CD4-positive, alpha-beta T cell treated with Interleukin-21 for 1 hour (primary cell): ENCODE results near the gene PNKP.
A peak's percentile ranks its signal among the peaks of the same experiment; 100 is the strongest.

Experiments
- DNase-seq: peaks from one replicate; pipeline ENCODE4 v3.0.0-alpha.2; 2020

PNKP gene

DNA sequence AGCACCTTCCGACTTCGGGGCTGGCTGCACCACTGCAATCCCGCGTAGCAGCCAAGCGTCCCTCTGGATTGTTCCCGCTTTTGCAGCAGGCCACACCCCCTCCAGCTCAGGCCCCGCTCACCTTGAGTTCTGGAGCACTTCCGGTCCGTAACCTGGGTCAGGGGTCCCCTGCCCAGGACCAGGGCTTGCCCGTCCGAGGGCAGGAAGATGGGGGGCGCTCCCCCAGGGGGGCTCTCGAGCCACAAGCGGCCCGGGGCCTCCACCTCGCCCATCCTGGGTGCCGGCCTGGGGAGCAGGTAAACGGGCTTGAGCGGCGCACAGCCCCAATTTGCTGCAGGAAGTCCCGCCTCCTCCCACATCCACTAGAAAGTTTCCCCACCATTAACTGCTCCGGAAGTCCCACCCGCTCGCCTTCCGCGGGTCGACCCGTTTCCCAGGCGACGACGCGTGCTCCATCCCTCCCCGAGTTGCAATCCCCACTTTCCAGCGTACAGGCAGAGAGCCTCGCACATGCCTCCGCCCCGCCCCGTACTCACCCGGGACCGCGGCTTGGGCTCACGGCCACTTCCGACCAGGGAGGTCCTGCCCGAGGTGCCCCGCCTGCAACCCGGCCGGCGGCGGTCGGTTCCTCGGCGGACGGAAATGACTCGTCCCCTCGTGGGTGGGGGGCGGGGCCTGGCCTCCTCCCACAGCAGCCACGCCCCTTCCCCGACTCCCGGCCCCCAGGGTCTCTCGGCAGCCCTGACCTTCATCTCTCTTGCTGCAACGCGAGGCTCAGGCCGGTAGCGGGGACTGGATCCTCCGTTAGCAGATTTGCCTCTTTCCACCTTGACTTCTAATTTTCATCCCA, at the start of gene PNKP:
Gene PNKP (minus strand): TSS at position 644 of the 850 bp plus-strand sequence. CDS start 372 bp downstream, at position 272.
- DNase-seq, result peak; percentile 89

DNA sequence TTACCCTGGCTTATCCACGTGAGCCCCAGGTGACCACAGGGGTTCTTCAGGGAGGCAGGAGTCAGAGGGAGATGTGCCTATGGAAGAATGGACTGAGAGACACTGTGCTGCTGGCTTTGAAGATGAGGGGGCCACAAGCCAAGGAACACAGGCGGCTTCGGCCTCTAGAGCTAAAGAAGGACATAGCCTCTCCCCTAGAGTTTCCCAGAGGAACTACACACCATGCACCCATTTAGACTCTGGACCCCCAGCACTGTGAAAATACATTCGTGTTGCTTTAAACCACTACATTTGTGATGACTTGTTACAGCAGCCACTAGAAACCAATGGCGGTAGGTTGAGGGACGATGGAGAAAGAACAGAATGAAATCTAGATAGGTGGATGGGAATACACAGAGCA, 47.9 kb upstream of the PNKP start:
- no peak for DNase-seq

DNA sequence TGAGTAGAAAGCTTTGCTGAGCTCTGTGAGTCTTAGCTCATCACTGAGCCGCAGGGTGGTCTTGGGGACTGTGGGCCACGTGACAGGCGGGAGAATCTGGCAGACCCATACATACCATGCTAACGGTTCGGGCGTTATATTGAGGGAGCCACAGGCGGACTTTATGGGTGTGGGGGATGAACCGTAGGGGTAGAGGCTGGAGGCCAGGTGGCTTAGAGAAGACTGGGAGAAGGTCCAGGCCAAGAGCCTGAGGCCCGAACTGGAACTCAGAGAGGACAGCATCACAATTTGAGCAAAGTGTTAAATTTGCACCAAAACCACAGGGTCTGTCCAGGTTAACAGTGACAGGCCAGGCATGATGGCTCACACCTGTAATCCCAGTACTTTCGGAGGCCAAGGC, 46.3 kb upstream of the PNKP start:
- DNase-seq, result no peak

DNA sequence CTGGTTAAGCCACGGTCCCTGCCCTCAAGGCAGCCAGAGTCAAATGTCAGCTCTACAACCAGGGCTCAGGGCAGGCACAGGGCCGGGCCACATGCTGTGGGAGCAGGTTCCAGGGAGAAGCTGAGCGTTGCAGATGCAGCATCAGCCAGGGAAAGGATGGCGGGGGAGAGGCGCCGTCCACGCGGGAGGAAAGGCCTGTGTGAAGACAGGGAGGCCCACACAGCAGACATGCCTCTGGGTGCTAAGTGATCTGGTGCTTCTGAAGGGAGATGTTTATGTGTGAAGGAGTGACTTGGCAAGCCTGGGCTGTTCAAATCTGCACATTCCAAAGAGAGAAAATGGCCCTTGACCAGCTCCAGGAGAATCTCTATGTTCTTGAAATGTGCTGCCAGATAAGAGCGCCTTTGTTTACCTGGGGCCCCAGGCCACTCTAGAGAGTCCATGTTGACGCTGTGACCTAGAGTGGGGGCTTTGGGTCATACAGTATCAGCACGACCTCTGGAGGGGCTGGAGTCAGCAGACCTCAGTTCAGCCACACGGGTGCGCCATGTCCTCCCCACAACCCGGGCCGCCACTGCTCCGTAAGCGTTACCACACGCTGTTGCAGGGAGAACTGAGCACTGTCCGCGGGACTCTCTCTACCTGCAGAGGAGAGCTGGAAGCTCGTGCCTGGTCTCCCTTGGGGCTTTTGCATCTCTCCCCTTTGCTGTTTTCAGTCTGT, 45.7 kb upstream of the PNKP start:
- DNase-seq, result no peak

DNA sequence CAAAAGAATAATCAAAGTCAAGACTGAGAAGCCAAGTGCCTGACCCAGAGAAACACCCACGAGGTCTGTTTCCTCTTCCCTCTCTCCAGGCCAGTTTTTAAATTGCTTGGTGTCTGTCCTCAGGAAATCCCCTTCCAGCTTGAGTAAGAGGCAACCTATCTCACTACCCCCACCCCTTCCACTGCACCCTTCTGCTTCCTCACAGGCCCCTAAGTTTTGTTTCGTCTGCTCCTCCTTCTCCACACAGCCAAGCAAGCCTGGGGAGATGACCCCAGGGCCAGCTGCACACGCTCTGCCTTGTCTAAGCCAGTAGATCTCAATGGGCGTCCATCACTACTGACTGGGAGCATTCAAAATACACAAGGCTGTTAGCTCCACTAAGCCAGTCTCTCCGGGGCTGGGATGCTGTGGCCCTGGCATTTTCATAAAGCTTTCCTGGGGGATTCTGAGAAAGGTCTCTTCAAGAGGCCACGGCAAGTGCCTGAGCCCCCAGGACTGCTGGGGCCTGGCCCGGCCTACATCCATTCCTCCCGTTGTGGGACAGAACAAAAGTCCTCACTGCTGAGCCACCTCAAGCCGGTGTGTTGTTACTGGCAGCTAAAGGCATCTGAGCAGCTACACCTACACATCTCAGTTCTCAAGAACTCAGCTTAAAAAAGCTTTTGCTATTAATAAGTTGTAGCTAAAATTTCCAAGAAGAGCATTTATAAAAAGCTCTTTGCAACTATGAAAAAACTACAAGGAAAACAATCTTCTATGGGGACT, 44.2 kb upstream of the PNKP start:
- peak; percentile 45 for DNase-seq

DNA sequence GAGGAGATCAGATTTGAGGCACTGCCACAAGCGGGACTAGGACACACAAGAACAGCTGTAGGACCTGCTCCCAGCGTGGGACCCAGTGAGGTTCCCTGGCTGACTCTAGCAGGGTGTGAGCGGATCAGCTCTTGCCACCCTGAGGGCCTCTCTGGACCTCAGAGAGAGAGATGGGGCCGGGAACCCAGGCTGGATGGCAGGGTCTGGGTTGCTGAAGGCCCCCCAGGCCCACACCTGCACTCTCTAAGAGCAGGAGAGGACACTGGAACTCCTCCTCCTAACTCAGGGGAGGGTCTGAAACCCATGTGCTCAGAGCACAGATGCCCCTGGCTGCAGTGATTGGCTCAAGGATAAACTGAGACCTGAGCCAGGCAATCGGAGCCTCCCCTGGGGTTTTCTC, 42.8 kb upstream of the PNKP start:
- DNase-seq, result no peak

DNA sequence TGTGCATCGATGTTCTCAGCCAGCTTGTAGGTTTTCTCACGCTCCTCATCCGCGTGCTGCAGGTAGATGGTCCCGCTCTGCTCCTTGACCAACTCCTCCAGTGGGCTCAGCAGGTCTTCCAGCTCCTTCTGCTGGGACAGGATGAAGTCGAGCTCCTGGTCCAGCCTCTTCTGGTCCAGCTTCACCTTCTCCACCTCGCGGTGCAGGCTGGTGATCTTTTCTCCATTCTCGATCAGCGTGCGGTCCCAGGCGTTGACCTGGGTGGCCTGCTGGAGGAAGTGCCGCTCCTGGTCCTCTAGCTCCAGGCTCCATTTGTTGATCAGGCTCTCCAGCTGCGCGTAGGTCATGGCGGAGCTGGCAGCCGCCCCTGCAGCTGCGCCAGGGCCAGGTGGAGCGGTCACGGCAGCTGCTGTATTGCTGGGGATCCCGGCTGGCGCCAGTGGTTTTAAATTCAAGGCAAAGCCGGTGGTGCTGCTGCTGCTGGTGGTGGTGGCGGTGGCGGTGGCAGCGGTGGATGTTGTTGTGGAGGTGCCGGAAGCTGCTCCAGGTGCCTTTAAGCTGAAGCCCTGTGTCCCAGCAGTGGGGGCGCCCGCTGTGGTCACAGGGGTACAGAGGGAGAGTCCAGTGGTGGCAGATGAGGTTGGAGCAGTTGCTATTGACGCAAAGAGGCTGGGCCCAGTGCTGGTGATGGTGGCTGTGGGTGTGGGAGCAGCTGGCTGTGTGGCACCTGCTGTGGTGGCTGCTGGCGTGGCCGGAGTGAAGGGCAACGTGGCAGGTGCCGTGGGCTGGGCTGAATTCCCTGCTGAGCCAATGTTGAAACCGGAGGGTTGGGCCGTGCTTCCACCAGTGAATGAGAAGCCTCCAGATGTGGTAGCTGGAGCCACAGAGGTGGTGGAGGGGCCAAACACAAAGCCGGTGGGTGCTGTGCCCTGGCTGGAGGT, 41.4 kb upstream of the PNKP start:
- no peak for DNase-seq

DNA sequence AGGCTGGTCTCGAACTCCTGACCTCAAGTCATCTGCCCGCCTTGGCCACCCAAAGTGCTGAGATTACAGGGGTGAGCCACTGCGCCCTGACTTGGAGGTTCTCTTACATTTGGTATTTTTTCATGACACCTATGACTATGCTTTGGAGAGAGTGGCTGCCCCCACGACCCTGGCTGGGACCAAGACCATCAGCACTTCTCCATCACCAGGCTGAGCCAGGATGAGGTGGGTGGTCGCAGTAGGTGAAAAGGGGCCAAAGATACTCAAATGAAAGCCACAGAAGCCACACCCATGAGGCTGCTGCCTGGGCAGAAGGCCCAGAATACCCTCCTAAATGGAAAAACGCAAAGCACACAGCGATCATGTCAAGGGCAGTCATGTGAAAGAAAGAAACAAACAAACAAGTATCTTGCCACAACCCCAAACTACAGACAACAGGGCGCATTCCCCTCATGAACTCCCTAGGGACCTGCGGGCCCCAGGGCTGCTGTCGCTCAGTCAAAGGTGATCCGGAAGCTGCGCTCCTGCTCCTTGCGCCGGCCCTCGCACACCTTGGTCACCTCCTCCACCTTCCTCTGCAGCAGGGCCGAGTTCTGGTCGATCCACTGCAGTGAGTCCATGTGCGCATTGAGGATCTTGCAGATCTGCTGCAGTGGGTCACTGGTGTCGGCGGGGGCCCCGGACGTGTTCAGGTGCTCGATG, 40.5 kb upstream of the PNKP start:
- DNase-seq, result no peak

DNA sequence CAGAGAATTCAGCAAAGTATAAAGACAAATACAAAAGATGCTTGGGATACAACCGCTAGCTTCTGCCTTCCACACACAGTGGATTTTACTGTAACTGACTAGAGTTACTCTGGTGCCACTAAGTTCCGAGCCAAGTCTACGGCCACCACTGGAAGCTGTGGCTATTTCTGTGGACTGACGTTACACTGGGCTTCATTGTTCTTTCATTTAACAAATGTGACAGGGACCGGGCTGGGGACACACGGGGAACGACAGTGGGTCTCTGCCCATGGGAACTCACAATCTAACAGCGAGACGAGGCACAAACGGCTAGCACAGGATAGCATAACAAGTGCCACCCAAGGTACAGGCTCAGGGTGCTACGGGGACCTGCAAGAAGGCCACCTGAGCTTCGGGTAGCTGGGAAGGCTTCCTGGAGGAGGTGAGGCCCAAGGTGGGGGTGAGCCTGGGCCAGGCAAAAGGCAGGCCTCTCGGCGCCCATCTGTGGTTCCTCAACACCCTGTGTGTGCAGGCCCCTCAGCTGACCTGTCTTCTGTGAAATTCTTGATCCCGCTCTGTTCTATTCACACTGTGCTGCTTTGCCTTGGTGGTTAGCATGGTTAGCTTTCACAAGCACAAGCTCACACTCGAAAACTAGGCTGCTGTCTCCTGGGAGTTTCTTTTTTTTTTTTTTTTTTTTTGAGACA, 39.6 kb upstream of the PNKP start:
- DNase-seq, result no peak

DNA sequence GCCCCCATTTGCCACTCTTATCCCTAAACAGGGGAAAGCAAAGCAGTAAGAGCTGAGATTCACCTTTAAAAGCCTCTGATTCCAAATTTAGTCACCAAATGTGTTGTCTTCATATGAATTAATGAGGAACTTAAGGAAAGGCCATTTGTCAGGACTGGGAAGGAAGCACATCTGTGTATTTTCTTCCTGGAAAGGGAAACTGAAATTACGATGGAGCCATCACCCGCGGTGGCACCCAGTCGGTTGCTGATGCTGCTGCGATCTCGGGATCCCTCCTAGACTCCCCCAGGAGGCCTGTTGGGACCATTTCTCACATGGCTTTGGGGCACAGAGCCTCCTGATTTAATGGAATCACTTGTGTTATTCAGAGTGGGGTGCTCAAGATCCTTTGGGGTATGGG, 36.8 kb upstream of the PNKP start:
- no peak for DNase-seq

DNA sequence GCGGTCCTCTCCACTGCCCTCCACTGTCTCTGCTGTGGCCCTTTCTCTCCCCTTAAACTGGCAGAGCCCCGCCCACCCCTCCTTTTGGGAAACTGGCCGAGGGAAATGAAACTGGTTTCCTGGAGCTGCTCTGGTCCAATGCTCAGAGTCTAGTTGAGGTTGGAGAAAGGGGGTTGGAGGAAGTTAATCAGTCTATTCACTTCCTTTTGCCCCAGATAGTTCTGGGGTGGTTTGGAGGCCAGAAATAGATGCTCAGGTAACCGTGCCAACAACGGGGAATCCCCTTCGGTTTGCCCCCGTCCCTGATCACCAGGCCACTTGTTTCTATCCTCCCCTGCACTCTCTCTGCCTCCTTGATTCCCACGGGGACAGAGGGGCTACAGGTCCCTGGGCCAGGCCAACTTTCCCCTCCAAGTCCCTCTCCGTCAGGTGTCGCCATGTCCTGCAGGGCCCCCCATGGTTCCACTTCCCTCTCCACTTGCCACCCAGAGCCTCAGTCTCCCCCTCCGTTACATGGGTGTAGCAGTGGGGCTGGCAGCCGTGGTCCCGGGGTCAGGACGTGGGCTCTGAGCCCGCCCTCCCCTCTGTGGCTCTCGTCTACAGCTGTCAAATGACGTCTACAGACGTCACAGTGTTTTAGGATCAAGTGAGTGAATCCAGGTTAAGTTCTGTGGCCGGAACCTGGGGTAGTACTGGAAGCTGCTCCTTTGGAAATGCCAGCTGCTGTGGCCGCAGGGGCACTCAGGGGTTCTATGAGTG, 29.7 kb upstream of the PNKP start, which contains the start of gene IL4I1:
Gene IL4I1 (minus strand): TSS at position 25 of the 759 bp plus-strand sequence. CDS start 727 bp downstream, outside the sequence.
- DNase-seq, result peak; percentile 90

DNA sequence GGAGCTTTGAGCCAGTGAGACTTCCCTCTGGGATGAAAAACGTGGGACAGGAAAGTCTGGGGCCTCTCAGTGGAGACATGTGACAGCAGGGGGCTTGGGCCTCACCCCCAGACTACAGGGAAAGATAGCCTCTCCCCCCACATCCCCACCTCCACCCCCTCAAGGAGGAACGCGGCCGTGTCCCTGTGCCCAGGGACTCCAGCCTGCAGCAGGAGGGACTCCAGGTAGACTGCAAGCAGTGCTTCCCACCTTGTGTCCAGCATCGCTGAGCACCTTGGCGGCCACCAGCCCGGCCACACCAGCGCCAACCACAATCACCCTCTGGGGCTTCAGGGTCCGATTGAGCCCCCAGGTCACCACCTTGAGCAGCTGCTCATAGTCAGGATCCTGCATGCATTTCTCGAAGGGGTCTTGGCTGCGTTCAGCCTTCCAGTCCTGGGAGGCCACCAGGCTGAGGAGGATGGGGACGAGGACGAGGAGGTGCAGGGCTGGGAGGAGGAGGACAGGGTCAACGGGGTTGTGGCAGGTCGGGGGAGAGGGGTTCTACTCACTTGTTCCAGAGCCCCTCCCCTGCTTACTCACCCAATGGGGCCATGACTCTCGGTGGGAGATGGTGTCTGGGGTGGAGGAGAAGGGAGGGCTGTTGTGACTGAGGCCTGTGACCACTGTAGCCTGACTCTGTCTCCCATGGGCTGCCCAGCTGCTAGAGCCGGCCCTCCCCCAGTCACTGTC, 28.4 kb upstream of the PNKP start:
- DNase-seq, result no peak

DNA sequence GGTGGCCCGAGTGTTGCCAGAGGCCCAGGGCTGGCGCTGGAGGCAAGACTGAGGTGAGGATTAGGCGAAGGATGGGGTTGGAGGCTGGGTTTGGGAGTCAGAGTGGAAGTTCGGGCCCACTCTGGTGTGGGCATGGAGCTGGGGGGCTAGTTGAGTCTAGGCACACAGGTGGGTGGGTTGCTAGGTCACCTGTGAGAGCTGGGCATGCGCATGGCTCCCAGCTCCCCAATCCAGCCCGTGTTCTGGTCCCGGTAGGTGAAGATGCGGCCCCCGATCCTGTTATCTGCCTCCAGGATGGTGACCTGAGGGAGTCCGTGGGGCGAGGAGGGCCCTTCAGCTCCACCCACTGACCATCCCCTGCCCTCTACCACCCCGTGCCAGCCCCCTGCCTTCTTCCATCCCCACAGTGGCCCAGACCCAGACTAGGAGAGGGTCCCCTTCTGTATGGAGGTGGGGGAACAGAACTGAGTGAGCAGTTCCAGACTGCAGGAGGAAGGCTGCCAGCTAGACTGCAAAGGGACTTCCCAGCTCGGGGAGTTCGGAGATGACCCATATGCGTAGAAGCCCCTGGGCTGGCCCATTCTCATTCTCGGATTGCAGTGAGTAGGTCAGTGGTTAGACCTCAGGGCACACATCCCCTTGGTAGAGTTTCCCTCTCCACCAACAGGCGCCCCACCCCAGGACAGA, 27.6 kb upstream of the PNKP start:
- DNase-seq, result peak; percentile 64

DNA sequence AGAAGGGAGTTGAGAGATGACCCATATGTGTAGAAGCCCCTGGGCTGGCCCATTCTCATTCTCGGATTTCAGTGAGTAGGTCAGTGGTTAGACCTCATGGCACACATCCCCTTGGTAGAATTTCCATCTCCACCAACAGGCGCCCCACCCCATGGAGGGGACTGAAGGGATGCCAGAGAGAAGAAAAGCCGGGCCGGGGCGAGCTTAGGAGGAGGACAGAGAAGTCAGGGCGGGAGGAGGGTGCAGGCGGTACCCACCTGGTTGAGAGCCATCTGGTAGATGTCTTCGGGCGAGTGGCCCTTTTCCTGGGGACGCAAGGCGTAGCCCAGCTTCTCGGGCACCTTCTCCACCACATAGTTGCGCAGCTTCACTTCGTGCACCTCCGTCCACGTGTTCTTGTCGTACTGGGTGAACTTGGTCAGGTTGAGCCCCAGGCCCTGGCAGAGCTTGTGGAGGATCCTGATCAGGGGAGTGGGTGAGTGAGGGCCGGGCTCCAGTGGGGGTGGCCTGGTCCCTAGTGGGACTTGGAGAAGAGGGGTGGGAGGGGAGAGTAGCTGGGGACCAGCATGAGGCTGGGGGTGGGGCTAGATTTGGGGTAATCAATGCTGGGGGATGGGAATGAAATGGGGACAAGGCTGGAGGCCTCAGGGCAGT, 26.8 kb upstream of the PNKP start:
- no peak for DNase-seq

DNA sequence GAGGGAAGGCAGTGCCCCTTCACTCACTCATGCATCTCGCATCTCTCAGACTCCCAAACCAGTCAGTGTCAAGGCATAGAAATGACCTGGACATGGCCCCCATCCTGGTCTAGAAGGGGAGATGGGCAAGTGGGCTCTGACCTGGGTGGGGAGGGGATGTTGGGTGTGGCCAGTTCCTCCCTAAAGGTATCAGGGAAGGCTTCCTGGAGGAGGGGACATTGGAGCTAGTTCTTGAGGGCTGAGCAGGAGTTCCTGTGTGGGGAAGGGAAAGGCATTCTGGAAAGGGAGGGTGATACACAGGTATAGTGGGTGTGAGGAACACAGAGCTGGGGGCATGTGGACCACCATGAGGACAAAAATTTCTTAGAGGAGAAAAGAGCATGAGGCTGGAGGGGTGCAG, 25.3 kb upstream of the PNKP start:
- no peak for DNase-seq

DNA sequence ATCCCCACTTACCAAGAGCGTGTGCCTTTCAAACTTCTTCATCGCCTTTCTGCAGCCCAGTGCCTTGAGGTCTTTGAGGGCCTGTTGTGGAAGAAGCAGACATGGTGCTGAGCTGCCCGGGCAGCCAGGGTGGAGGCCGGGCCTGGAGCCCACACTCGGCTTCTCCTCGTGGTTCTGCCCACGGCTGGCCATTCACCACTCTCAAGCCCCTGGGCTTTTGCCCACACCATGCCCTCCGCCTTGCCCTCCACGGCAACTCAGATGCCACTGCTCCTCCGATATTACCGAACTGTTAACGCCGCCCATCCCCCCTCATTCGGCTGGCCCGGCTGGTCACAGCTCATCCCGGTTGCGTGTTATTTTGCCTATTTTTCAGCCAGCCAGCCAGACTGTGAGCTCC, 24.0 kb upstream of the PNKP start:
- DNase-seq, result no peak

DNA sequence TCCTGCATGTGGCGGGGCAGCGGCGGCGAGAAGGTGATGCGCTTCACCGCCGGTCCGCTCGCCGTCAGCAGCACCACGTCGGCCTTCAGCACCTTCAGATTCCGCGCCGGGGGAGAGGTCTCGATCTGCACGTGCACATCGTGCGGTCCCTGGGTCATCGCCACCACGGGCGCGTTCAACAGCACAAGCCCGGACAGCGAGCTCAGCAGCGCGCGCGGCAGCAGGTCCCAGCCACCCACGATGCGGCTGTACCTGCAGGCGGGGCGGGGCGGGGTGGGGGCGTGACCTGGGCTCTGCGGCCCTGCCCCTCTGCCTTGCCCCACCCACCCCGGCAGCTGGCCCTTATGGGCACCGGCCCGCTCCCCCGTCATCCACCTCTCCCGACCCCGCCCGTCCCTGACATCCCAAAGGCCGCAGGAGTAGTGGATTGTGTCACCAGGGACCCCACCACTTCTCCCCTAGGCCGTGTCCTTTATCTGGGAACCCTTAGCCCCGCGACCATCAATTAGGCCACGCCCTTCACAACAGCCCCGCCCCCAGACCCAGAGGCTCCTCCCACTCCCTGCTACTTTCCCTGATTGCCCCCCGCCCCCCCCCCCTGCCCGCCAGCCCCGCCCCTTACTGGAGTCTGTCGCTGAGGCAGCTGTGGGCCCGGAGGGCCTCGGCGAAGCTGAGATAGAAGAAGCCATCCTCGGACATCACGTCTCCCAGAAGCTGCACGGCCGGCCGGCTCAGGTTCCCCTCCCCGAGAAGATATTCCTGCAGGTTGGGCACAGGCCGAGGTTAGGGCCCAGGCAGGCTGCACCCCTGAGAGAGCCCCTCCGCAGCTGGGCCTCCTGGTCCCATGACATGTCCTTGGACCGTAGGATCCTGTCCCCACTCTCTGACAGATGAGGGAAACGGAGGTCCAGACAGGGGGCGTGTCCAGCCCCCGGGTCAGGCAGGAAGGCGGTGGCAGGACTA, 23.3 kb upstream of the PNKP start:
- peak; percentile 79 for DNase-seq
